ENCODE data around the gene MRPS33. TPM values are rescaled to one million over a fixed set of nuclear protein-coding genes. Genes with fewer than 3 reads are reported as not detected.

MRPS33 gene
- total and polyA plus RNA-seq, 2 experiments from 2014 or later: 23.1 to 140 TPM

GRCh38 chr7:140981951-140982350, 32.8 kb downstream of the MRPS33 start:
- no peaks in the 10 kb centered on the region for H4K20me1 ChIP-seq (replicated peaks; ENCODE audit: insufficient read depth)
- TF ChIP-seq JUNB (IDR thresholded peaks at IDR 0.05; ENCODE audit: unreplicated experiment) (no peak), EZH2phosphoT487 (IDR thresholded peaks at IDR 0.05; ENCODE audit: unreplicated experiment) (no peak), CREB1 (CRISPR knock-in tag; IDR thresholded peaks at IDR 0.05; ENCODE audit: low read depth) (no peak), STAT1 (IDR thresholded peaks at IDR 0.05; ENCODE audit: unreplicated experiment) (no peak), ETS1 (IDR thresholded peaks at IDR 0.05) (no peak), EZH2 (IDR thresholded peaks at IDR 0.05; ENCODE audit: low read depth, unreplicated experiment) (no peak), ZNF331 (CRISPR knock-in tag; IDR thresholded peaks at IDR 0.05; ENCODE audit: low read depth) (no peak), CTCF (conservative IDR thresholded peaks at IDR 0.05; ENCODE audit: low read depth in 2 of 2) (no peak), ZNF114 (CRISPR knock-in tag; IDR thresholded peaks at IDR 0.05) (no peak), REST (IDR thresholded peaks at IDR 0.05; ENCODE audit: unreplicated experiment) (no peak), NANOG (IDR thresholded peaks at IDR 0.05; ENCODE audit: borderline replicate concordance) (no peak), ZNF462 (CRISPR knock-in tag; IDR thresholded peaks at IDR 0.05) (no peak), POLR2AphosphoS5 (IDR thresholded peaks at IDR 0.05; ENCODE audit: low read depth) (no peak)
- no peaks in the 10 kb centered on the region for H3F3A ChIP-seq (replicated peaks; ENCODE audit: low read depth)
- H3K27me3 Mint-ChIP-seq (ENCODE audit: insufficient read depth, low read depth, poor library complexity): peaks cover 3% of the 10 kb centered on the region
- H3K4me2 ChIP-seq: no peak overlapping the region
- H3K4me3 ChIP-seq: no peak overlapping the region
- no peaks in the 10 kb centered on the region for H3K36me3 ChIP-seq (ENCODE audit: insufficient read depth)
- DNase-seq (ENCODE audit: low spot score): no peak
- no peak overlapping the region for H3K27ac Mint-ChIP-seq
- H3K9me3 Mint-ChIP-seq: peaks cover 7% of the 10 kb centered on the region; the same call in 1 of the 3 replicates
- no peaks in the 10 kb centered on the region for H3K36me3 Mint-ChIP-seq (ENCODE audit: low read depth)
- ATAC-seq: no peak
- no peaks in the 10 kb centered on the region for H3K4me1 Mint-ChIP-seq
- no peaks in the 10 kb centered on the region for H3K4me1 ChIP-seq (ENCODE audit: insufficient read depth)
- H3K4me3 Mint-ChIP-seq: no peak overlapping the region
- H3K9me2 ChIP-seq (ENCODE audit: insufficient read depth): no peaks in the 10 kb centered on the region
- H3K27ac ChIP-seq (ENCODE audit: low read depth): no peak overlapping the region
- no peaks in the 10 kb centered on the region for H3K27me3 ChIP-seq (ENCODE audit: insufficient read depth)
- no peaks in the 10 kb centered on the region for H3K79me2 ChIP-seq (replicated peaks; ENCODE audit: insufficient read depth)
- H2AFZ ChIP-seq: no peak overlapping the region

All from GM23338 (cell line).